A549 (cell line): Measurements from ENCODE around the gene CDHR2.

Source experiments
- CTCF ChIP-seq: fragments of >200 bp; sonication (Bioruptor Twin); formaldehyde crosslinking; IDR thresholded peaks from 3 replicates; pipeline ENCODE4 v1.5.1; 2016
- EHF ChIP-seq: fragments of 250-450 bp; sonication (Bioruptor Pico); IDR thresholded peaks from 2 replicates; pipeline ENCODE4 v1.5.0; 2020; ENCODE audit warnings: mild to moderate bottlenecking
- HDAC2 ChIP-seq: fragments of 200-600 bp; sonication (generic); IDR thresholded peaks from 2 replicates; pipeline ENCODE4 v1.6.1; 2016
- JUNB ChIP-seq: fragments of >200 bp; sonication (Bioruptor Twin); formaldehyde crosslinking; IDR thresholded peaks from 2 replicates; pipeline ENCODE4 v1.6.1; 2016
- KDM1A ChIP-seq: fragments of 200-600 bp; sonication (generic); IDR thresholded peaks from 2 replicates; pipeline ENCODE4 v1.6.1; 2016; ENCODE audit warnings: low read depth, mild to moderate bottlenecking
- MAFK ChIP-seq: fragments of 450-650 bp; IDR thresholded peaks from 2 replicates; pipeline ENCODE4 v1.6.1; 2014; ENCODE audit not compliant: partially characterized antibody
- RFX5 ChIP-seq: fragments of 450-650 bp; IDR thresholded peaks from 2 replicates; pipeline ENCODE4 v1.7.1; 2014; ENCODE audit warnings: antibody characterized with exemption, mild to moderate bottlenecking, moderate library complexity
- SREBF2 ChIP-seq: fragments of 450-650 bp; IDR thresholded peaks from 2 replicates; pipeline ENCODE4 v1.6.1; 2014; ENCODE audit warnings: mild to moderate bottlenecking, moderate library complexity

DNA sequence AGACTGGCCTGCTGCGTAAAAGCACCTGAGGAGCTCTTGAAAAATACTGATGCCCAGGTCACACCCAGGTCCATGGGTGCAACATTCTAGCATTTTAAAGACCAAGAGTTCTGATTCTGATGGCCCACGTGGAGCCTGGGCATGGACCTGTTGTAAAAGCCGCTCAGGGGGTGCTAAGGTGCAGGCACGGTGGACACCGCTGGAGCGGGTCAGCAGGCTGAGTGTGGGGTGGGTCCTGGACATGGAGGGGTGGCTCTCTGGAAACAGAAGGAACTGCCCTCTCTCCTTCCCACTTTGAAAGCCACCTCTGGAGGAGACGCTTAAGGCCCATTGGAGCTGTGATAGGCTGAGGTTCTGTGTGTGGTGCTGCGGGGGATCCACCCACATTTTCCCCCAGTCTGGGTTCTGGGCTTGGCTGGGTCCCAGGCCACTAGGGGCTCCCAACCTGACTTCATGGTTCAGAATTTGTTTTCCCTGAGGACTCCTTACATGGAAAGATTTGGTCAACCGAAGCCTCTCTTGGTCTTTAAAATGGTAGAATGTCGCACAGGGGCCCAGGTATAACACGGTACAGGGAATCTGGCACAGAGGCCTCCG is 44.2 kb downstream of the CDHR2 start:
- TF ChIP-seq CTCF (no peak), RFX5 (no peak), EHF (CRISPR knock-in tag) (no peak), SREBF2 (no peak), HDAC2 (no peak), JUNB (no peak), KDM1A (no peak), MAFK (no peak)
